Activated gamma-delta T cell (primary cell): ENCODE results near the gene CFDP1.
"Not testable (repeated sequence)": the region's sequence is repeated elsewhere in the genome, so short reads cannot be mapped to it uniquely, and the experiment has no call there.

Source experiments
- DNase-seq: peaks from one replicate; lab custom pipeline; 2025; lab: John Stamatoyannopoulos, UW

CFDP1 gene

GRCh38 chr16:75458439-75458838 lies 25.1 kb upstream of the CFDP1 start:
- no peak for DNase-seq

- DNase-seq = no peak
These were observed 24.7 kb upstream of the CFDP1 start for GRCh38 chr16:75458029-75458428.

GRCh38 chr16:75457485-75458021 lies 24.2 kb upstream of the CFDP1 start:
- DNase-seq = no peak

- DNase-seq = no peak
These were observed 23.7 kb upstream of the CFDP1 start for GRCh38 chr16:75456971-75457370.

GRCh38 chr16:75456486-75456885 lies 23.2 kb upstream of the CFDP1 start:
- DNase-seq = not testable (repeated sequence)

GRCh38 chr16:75455677-75456076 lies 22.4 kb upstream of the CFDP1 start:
- DNase-seq = no peak

GRCh38 chr16:75452464-75453190 lies 19.3 kb upstream of the CFDP1 start:
- no peak for DNase-seq

- no peak for DNase-seq
These were observed 13.1 kb upstream of the CFDP1 start for GRCh38 chr16:75446416-75446815.

GRCh38 chr16:75445298-75445697 lies 12.0 kb upstream of the CFDP1 start:
- DNase-seq = no peak

GRCh38 chr16:75443298-75443697 lies 10.0 kb upstream of the CFDP1 start:
- no peak for DNase-seq

- no peak for DNase-seq
These were observed 570 bp upstream of the CFDP1 start for GRCh38 chr16:75433732-75434413.

GRCh38 chr16:75429621-75430403 lies 3.5 kb downstream of the CFDP1 start:
- DNase-seq = no peak

- DNase-seq = not testable (repeated sequence)
These were observed 6.8 kb downstream of the CFDP1 start for GRCh38 chr16:75426524-75426923.

GRCh38 chr16:75424105-75424762 lies 9.1 kb downstream of the CFDP1 start:
- not testable (repeated sequence) for DNase-seq

- no peak for DNase-seq
These were observed 9.6 kb downstream of the CFDP1 start for GRCh38 chr16:75423723-75424104.

GRCh38 chr16:75421820-75422126 lies 11.5 kb downstream of the CFDP1 start:
- no peak for DNase-seq

- no peak for DNase-seq
These were observed 12.1 kb downstream of the CFDP1 start for GRCh38 chr16:75420987-75421819.

GRCh38 chr16:75416904-75417565 lies 16.3 kb downstream of the CFDP1 start:
- DNase-seq = no peak

- DNase-seq = no peak
These were observed 18.0 kb downstream of the CFDP1 start for GRCh38 chr16:75415169-75415905.

GRCh38 chr16:75413951-75414350 lies 19.4 kb downstream of the CFDP1 start:
- DNase-seq = no peak
